HG03159 (cell line): ENCODE data around the gene CNNM2.
"Not testable (repeated sequence)": the region's sequence is repeated elsewhere in the genome, so short reads cannot be mapped to it uniquely, and the experiment has no call there.

Experiments
- ATAC-seq: cut with Tn5 transposase; IDR thresholded peaks from one replicate; pipeline ENCODE4 v1.9.1; 2021; ENCODE audit warnings: mild to moderate bottlenecking, moderate library complexity; ENCODE audit not compliant: unreplicated experiment

Gene CNNM2

DNA sequence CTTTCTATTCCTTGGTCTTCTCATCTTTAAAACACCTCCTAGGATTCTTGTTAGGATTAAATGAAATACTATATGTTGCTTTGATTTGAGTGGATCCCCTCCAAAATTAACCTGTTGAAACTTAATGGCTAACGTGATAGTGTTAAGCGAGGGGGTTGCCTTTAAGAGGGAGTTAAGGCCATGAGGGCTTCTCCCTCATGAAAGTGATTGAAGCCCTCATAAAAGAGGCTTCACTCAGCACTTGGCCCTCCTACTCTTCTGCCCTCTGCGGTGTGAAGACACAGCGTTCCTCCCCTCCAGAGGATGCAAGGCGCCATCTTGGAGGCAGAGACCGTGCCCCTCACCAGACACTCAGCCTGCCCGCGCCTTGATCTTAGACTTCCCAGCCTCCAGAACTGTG lies 46.6 kb downstream of the CNNM2 start:
- ATAC-seq: no peak

DNA sequence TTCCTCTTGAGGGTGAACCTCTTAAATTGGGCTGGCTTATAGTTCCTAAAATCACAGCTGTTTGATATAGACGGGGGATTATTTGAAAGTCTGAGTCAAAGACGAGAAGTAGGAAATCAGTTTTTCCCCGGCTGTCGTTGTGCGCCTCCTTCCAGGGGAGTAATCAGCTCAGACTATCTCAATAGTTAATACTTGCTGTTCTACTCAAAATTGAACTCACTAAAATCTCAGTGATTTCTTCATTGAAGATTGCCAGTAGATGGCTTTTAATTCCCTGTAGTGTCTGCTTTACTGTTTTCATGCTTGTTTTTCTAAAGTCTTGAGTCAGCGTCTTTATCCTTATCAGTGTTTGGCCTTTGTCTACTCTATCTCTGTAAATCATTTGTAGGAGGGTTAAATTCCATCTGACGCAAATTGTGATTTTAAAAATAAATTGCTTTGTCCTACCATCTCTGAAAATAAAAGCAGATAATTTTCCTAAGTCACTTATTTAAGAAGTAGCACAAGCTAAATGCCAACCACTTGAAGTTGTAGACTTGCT lies 47.3 kb downstream of the CNNM2 start:
- ATAC-seq: no peak

DNA sequence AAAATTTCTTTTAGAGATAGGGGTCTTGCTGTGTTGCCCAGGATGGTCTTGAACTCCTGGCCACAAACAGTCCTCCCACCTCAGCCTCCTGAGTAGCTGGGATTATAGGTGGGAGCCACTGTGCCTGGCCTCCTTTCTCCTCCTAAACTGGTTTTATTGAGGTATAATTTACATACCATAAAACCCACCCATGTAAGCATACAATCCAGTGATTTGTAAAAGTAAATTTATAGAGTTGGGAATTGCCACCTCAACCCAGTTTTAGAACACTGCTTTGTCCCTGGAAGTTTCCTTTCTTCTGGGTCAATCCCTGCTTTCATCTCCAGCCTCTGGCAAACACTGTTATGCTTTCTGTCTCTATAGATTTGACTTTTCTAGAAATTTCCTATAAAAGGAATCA lies 49.0 kb downstream of the CNNM2 start:
- no peak for ATAC-seq

DNA sequence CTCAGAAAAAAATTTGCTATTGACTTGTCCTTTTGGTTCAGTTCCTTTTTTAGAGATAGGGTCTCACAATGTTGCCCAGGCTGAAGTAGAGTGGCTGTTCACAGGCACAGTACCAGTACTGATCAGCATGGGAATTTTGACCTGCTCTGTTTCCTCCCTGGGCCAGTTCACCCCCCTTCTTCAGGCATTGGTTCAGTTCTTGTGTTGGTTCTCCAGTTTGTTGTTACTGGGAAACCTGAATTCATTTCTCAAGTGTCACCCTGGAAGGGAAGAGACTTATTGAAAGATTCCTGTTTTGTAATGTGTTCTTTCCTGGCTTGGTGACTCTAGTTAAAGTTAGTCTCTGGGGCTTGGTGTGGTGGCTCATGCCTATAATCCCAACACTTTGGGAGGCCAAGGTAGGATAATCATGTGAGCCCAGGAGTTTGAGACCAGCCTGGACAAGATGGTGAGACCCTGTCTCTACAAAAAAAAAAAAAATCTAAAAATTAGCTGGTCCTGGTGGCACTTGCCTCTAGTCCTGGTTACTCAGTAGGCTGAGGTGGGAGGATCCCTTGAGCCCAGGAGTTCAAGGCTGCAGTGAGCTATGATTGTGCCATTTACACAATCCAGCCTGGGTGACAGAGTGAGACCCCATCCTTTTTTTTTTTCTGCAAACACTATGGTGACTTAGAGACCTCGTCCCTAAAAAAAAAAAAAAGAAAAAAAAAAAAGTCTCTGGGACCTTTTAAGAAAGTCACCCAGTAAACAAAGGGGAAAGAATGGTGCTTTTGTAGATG lies 52.7 kb downstream of the CNNM2 start:
- ATAC-seq: no peak

DNA sequence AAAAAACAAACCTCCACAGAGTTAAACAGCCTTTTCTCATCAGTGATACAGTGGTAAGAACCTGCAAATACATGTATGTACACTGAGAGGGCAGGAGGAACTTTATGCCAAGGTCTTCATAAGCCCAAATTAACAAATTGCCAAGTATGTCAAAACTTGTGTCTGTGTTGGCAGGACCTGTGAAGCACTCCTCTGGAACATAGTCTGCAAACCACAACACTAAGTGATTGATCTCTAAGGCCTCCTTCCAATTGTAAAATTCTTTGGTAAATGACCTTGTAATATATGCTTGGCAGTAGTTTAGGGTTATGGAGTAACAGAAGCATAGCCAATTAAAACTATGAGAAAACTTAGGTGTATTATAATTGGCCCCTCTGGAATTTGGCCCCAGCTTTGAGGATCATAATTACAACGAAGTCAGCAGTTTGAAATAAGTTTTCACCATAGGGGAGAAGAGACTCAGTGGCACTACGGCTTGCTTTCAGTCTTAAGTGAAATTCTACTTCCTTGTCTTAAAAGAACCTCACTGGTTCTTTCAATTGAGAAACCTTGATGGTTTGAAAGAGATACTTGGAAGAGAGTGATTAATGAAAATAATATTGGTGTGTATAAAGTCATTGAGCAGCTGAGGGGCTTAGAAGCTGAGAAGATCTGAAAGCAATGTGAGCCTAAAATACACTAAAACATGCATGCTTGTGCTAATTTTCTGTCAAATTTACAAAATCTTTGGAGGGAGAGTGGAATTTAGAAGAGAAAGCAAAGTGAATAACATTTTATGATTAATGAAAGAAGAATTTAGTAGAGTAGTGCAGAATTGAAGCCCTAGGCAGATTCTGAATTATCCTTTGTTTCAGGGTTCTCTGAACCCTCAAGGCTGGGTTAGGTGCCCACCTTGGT lies 57.6 kb downstream of the CNNM2 start:
- ATAC-seq: no peak

DNA sequence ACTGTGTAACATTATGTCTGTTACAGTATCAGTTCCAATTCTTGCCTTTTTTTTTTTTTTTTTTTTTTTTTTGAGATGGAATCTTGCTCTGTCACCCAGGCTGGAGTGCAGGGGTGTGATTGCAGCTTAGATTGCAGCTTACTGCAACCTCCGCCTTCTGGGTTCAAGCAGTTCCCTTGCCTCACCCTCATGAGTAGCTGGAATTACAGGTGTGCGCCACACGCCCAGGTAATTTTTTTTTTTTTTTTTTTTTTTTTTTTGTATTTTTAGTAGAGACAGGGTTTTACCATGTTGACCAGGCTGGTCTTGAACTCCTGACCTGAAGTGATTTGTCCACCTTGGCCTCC lies 58.3 kb downstream of the CNNM2 start:
- not testable (repeated sequence) for ATAC-seq

DNA sequence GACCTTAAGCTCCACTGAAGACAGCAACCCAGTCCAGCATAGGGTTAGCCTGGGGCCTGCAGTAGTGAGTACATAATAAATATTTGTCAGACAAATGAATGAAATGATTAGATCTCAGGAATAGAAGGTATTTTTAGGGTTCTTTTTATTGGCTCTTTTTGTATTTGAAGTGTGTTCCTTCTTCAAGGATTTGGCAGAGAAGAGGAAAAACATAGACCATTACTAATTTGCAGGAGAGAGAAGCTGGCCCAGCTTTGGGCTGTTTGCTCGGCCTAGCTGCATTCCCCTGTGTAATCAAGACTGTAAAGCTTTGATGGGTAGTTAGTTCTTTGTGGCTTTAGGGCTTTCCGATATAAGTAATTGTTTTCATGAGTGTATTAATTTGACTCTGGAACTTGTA lies 64.2 kb downstream of the CNNM2 start:
- ATAC-seq: no peak

DNA sequence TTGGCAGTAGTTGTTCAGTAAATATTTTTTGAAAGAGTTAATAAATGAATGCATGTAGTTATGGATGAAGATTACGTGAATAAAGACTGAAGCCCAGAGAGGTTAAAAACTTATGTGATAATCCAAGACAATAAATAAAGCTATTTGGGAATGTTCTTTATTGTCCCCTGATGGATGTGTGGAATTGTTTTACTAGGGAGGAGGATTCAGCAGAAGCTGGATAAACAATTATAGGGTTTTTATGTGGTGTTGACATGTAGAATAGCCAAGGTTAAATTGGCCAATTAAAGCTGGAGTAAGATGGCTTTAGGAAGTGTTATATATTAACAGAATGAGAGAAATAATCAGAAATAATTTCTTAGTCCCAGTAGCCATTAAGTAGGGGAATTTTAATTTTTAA lies 66.0 kb downstream of the CNNM2 start:
- ATAC-seq: no peak

DNA sequence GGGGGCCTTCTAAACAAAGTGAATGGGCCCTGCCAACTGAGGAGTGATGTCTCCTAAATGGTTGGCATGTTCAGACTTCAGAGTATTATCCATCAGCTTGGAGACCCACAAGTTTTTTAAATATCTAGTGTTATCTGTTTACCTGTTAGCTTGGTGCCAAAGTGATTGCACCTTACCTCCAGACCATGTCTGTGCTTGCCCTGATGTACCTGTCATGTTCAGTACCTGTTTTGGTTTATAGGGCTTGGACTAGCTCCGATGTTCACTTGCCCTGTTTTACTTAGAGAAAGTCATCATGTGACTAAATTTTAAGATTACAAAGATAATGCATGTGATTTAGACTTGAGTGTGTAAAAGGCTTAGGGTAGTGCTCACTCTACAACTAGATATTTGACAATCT lies 67.7 kb downstream of the CNNM2 start:
- ATAC-seq: no peak

DNA sequence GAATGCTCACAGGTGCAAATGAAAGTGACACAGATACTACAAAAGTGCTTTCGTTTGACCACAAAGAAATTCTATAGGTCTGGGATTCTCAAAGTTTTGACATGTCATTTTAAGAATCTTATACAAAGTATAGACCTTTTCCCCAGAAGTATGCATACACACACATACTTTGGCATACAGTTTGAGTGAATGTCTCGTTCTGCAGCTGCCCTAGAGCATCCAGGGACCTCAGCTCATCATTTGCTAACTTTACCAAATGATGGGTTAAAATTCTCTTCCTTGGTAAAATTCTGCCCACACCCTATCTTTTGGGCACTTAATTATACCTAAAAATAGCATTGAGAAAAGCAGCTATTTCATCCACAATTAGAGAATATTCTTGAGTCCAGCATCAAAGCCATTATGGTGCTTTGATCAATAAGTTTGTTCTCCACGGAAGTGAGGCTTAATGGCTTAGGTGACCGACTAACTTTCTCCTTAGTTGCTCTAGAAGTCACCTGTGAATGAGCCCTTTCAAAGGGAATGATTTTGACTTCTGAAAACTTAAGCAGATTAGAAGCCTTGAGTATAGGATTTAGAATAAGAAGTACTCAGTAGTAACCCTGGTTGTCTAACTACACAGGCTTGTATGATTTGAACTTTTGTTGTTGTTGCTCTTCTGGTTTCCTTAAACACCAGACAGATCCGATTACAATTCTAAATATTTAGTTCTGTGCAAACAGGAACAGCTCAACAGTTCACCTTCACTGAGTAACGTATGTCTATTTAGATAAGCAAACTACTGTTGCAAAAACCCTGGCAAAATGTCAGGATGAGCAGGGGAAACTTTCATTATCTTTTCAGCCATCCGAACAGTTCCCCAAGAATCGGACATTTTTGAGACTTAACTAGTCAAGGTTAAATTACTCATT lies 70.6 kb downstream of the CNNM2 start:
- ATAC-seq: no peak

DNA sequence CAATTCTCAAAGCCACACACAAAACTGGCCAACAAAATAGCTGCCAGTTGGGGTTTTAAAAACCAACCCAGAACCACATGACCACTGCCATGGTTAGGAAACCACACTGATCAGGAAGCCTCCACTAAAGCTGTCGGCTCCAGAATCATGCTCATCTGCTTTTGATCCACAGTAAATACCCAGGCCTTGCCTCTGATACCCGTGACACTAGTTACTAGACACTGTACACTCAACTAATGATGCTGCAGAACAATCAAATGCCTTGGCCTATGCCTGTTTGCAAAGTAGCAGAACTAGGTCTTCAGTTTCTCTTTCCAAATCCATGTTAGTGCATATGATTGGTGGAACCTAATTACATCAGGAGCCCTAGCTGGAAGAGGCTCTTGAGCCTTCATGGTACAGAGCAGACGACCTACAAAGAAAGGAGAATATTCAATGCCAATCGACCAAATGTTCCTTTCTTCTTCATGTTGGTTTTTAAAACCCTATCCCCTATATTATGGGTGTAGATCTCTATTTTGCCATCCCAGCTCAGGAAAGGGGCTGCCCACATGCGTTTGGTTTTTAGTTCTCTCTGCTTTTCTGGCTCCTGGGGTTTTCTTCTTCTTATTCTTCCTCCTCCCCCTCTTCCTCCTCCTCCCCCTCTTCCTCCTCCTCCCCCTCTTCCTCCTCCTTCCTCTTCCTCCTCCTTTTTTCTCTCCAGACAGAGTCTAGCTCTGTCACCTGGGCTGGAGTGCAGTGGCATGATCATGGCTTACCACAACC lies 76.6 kb downstream of the CNNM2 start:
- ATAC-seq: no peak

DNA sequence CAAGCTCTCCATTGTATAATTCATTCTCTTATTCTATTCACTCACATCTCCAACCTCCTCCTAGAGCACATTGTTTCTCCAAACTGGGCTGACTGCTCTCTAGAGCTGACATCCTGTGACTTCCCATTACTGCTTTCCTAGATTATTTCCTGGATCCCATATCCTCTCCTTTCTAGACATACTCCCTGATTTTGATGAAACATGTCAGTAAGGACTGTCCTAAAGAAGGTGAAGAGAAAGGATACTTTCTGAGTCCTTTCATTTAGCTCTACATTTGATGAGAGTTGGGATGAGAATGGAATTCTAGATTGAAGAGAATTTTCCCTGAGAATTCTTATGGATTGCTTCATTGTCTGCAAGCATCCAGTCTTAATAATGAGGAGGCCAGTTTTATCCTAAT lies 78.8 kb downstream of the CNNM2 start:
- no peak for ATAC-seq

DNA sequence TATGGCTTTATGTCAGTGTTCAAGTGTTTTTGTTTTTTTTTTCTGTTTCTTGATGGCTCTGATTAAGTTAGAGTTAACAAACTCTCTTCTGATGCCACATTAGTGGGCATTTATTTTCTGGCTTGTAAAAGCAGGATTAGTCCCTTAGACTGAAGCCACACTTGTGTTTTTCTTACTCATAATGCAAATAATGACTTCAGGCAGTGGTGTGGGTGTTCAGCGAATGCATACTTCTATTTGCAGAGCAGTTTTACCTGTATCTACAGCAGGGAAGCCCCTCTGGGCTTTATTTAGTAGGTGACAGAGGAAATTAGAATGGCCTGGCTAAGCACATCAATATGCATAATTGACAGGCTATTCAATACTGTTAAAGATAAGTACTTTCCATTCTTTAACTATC lies 79.9 kb downstream of the CNNM2 start:
- ATAC-seq: no peak

DNA sequence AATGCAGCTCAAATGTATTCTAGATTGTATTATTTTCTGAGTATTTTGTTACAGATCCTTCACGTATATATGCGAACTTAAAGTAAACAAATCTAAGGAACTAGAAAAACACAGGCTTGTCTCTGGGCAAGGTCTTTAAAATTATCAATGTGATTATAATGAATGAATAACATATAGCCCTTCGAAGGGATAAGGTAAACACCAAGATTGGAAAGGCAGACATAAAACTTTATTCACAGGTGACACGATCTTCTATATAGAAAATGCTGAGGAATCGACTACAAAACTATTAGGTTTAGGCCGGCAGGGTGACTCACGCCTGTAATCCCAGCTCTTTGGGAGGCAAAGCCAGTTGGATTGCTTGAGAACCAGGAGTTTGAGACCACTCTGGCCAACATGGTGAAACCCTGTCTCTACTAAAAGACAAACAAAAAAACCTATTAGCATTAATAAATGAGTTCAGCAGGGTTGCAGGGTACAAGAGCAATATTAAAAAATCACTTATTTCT lies 80.4 kb downstream of the CNNM2 start:
- no peak for ATAC-seq

DNA sequence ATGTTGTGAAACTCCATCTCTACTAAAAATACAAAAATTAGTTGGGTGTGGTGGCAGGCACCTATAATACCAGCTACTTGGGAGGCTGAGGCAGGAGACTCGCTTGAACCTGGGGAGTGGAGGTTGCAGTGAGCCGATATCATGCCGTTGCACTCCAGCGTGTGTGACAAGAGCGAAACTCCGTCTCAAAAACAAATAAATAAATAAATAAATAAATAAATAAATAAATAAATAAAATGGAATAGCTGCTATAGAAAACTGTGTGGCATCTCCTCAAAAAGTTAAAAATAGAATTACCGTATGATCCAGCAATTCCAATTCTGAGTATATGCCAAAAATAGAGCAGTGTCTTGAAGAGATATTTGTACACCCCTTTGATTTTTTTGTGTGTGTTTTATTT lies 82.0 kb downstream of the CNNM2 start:
- not testable (repeated sequence) for ATAC-seq

DNA sequence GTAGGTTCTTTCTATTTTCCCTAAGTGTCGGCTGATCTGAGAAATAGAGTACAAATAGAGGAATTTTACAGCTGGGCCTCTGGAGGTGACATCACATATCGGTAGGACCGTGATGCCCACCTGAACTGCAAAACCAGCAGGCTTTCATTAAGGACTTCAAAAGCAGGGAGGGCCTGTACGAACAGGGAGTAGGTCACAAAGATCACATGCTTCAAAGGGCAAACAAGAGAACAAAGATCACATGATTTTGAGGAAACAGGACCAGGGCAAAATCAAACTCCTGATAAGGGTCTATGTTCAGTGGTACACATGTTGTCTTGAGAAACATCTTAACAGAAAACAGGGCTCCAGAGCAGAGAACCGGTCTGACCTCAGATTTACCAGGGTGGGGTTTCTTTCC lies 88.9 kb downstream of the CNNM2 start:
- no peak for ATAC-seq

DNA sequence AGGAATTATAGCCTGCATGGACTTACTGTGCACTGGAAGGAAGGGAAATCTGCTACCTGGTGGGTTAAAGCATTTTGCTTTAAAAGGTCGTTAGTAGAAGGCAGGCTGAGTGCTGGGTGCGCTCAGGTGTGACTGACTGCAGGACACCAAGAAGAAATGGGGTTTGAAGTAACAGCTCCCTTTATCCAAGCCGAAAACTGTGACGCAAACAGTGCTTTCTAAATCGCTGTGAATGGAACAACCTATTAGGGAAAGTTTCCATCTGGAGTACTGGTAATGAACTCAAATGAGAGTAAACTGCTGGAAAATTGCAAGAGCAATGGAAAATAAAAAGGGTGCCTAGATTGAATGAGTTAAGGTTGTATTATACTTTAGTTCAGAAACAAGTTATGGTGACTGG lies 95.3 kb downstream of the CNNM2 start:
- no peak for ATAC-seq

DNA sequence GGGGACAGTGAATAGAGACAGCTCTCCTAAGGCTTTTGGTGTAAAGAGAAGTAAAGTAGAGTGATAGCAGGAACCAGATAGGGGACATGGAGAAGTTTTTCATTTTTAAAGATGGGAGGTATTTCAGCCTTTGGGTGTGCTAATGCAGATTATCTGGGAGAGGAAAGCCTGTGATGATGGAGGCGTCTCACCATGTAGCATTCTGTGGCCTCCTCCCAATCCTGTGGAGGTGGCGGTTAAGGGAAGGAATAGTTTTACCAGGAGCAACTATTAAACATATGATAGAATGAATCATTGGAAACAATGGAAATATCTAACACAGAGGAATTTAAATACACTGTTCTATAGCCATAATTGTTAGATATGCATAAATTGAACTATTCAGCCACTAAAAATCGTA lies 101.3 kb downstream of the CNNM2 start:
- ATAC-seq: no peak

DNA sequence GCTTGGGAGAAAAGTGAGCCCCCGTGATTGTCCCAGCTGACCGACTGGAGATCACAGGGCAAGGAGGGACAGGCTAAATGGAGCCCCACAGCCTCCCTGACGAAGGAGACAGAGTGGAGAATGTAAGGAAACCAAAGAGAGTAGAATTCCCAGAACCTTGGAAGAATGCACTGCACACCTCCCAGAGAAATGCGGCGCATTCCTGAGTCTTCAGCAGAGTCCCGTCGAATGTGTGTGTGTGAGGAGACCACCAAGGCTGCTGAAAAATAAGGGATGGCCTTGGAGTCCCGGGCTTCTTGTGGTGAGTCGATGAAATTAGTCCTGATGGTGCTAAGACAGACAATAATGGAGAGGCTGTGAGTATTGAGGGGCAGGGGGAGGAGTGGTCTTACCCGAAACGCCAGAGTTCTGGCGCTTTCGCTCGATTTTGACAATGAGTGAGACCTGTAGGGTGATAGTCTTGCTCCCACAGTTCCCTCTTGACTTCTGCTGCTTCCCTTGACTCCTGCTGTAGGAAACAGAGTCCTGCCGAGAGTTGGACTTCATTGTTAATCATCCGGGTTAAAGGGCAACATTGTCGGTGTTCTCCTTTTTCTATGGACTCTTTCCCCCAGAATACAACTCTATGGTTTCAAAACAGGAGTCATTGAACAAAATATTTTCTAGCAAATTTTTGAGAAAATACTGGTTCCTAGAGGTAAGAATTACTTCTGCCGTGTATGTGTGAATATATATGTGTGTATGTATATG lies 103.2 kb downstream of the CNNM2 start:
- no peak for ATAC-seq
